HG02981 (cell line): ENCODE data around the gene DYNLT2B.
"Not testable (repeated sequence)": the region's sequence is repeated elsewhere in the genome, so short reads cannot be mapped to it uniquely, and the experiment has no call there.

ENCODE experiments used
- ATAC-seq: cut with Tn5 transposase; IDR thresholded peaks from one replicate; pipeline ENCODE4 v1.9.1; 2021; ENCODE audit warnings: mild to moderate bottlenecking, moderate library complexity; ENCODE audit not compliant: unreplicated experiment

The DYNLT2B gene

GRCh38 chr3:196327405-196327804, 9.4 kb upstream of the DYNLT2B start:
- ATAC-seq, result no peak

GRCh38 chr3:196326936-196327335, 8.9 kb upstream of the DYNLT2B start:
- no peak for ATAC-seq

- no peak for ATAC-seq
Observed at GRCh38 chr3:196323691-196324090, 5.7 kb upstream of the DYNLT2B start.

- ATAC-seq, result no peak
Observed at GRCh38 chr3:196323016-196323415, 5.0 kb upstream of the DYNLT2B start.

GRCh38 chr3:196321162-196321561, 3.1 kb upstream of the DYNLT2B start:
- no peak for ATAC-seq

GRCh38 chr3:196320137-196320536, 2.1 kb upstream of the DYNLT2B start:
- no peak for ATAC-seq

- ATAC-seq, result not testable (repeated sequence)
Observed at GRCh38 chr3:196316799-196317686, 997 bp downstream of the DYNLT2B start.

- ATAC-seq, result no peak
Observed at GRCh38 chr3:196315821-196316220, 2.2 kb downstream of the DYNLT2B start.

- ATAC-seq, result no peak
Observed at GRCh38 chr3:196314597-196314996, 3.4 kb downstream of the DYNLT2B start.

GRCh38 chr3:196314086-196314485, 4.0 kb downstream of the DYNLT2B start:
- ATAC-seq, result not testable (repeated sequence)

- not testable (repeated sequence) for ATAC-seq
Observed at GRCh38 chr3:196302960-196303359, 15.1 kb downstream of the DYNLT2B start.

GRCh38 chr3:196302551-196302950, 15.5 kb downstream of the DYNLT2B start:
- not testable (repeated sequence) for ATAC-seq

- no peak for ATAC-seq
Observed at GRCh38 chr3:196298521-196298920, 19.5 kb downstream of the DYNLT2B start.

GRCh38 chr3:196292286-196292923, 25.6 kb downstream of the DYNLT2B start:
- ATAC-seq, result no peak

GRCh38 chr3:196288141-196288460, 29.9 kb downstream of the DYNLT2B start:
- peak; percentile 27 for ATAC-seq

- peak; percentile 81 for ATAC-seq
Observed at GRCh38 chr3:196287440-196288140, 30.4 kb downstream of the DYNLT2B start, which contains the start of gene PCYT1A. Gene PCYT1A (minus strand): TSS chr3:196287726. CDS start chr3:196270531, 17,195 bp downstream.

- peak; percentile 9 for ATAC-seq
Observed at GRCh38 chr3:196287090-196287439, 31.0 kb downstream of the DYNLT2B start.

GRCh38 chr3:196284396-196284795, 33.6 kb downstream of the DYNLT2B start:
- ATAC-seq, result no peak

- ATAC-seq, result no peak
Observed at GRCh38 chr3:196281962-196282361, 36.1 kb downstream of the DYNLT2B start.

- no peak for ATAC-seq
Observed at GRCh38 chr3:196280689-196281440, 37.2 kb downstream of the DYNLT2B start.

- no peak for ATAC-seq
Observed at GRCh38 chr3:196275126-196275525, 42.9 kb downstream of the DYNLT2B start.
